HUES48 (cell line): ENCODE data around the gene KIAA1328.

Source experiments
- H3K27ac ChIP-seq: one replicate; pipeline ENCODE4 v1.7.0; 2013; ENCODE audit warnings: low read depth, low read length, inconsistent platforms
- H3K27me3 ChIP-seq: 2 replicates; pipeline ENCODE4 v1.6.1; 2013; ENCODE audit warnings: mild to moderate bottlenecking, low read length; ENCODE audit not compliant: control insufficient read depth, insufficient read depth
- H3K36me3 ChIP-seq: 2 replicates; pipeline ENCODE4 v1.6.1; 2013; ENCODE audit warnings: low read length; ENCODE audit not compliant: control insufficient read depth, insufficient read depth
- H3K4me1 ChIP-seq: 2 replicates; pipeline ENCODE4 v1.6.1; 2013; ENCODE audit warnings: mild to moderate bottlenecking, low read length; ENCODE audit not compliant: control insufficient read depth, insufficient read depth
- H3K4me3 ChIP-seq: 2 replicates; pipeline ENCODE4 v1.5.1; 2013; ENCODE audit warnings: mild to moderate bottlenecking, low read depth, low read length
- H3K9ac ChIP-seq: 2 replicates; pipeline ENCODE4 v1.6.1; 2013; ENCODE audit warnings: mild to moderate bottlenecking, low read depth, low read length, moderate library complexity
- H3K9me3 ChIP-seq: 2 replicates; pipeline ENCODE4 v1.6.1; 2013; ENCODE audit warnings: low read length; ENCODE audit not compliant: control insufficient read depth, insufficient read depth

KIAA1328 gene

GRCh38 chr18:36947820-36948348 lies 119.0 kb downstream of the KIAA1328 start:
- H3K27ac ChIP-seq, result peak overlapping the region; percentile 74
- H3K36me3 ChIP-seq, result no peaks in the 10 kb centered on the region
- peak overlapping the region; percentile 50; the same call in 1 of the 2 replicates for H3K9ac ChIP-seq
- H3K4me3 ChIP-seq, result peak overlapping the region; percentile 35
- no peaks in the 10 kb centered on the region for H3K9me3 ChIP-seq
- H3K27me3 ChIP-seq, result no peaks in the 10 kb centered on the region
- peaks cover 59% of the 10 kb centered on the region for H3K4me1 ChIP-seq

- no peak overlapping the region for H3K9ac ChIP-seq
- H3K9me3 ChIP-seq, result no peaks in the 10 kb centered on the region
- no peaks in the 10 kb centered on the region for H3K36me3 ChIP-seq
- no peaks in the 10 kb centered on the region for H3K27me3 ChIP-seq
- peaks cover 52% of the 10 kb centered on the region for H3K4me1 ChIP-seq
- H3K4me3 ChIP-seq, result no peak overlapping the region
- no peak overlapping the region for H3K27ac ChIP-seq
Measured at GRCh38 chr18:36950282-36950681, 121.4 kb downstream of the KIAA1328 start.

- no peak overlapping the region for H3K27ac ChIP-seq
- no peaks in the 10 kb centered on the region for H3K27me3 ChIP-seq
- H3K36me3 ChIP-seq, result no peaks in the 10 kb centered on the region
- no peaks in the 10 kb centered on the region for H3K9me3 ChIP-seq
- H3K9ac ChIP-seq, result no peak overlapping the region
- H3K4me1 ChIP-seq, result peaks cover 49% of the 10 kb centered on the region
- H3K4me3 ChIP-seq, result no peak overlapping the region
Measured at GRCh38 chr18:36950960-36951359, 122.0 kb downstream of the KIAA1328 start.

GRCh38 chr18:36953047-36953446 lies 124.1 kb downstream of the KIAA1328 start:
- no peaks in the 10 kb centered on the region for H3K9me3 ChIP-seq
- H3K27ac ChIP-seq, result no peak overlapping the region
- no peak overlapping the region for H3K4me3 ChIP-seq
- no peaks in the 10 kb centered on the region for H3K36me3 ChIP-seq
- peaks cover 32% of the 10 kb centered on the region for H3K4me1 ChIP-seq
- no peak overlapping the region for H3K9ac ChIP-seq
- no peaks in the 10 kb centered on the region for H3K27me3 ChIP-seq

DNA sequence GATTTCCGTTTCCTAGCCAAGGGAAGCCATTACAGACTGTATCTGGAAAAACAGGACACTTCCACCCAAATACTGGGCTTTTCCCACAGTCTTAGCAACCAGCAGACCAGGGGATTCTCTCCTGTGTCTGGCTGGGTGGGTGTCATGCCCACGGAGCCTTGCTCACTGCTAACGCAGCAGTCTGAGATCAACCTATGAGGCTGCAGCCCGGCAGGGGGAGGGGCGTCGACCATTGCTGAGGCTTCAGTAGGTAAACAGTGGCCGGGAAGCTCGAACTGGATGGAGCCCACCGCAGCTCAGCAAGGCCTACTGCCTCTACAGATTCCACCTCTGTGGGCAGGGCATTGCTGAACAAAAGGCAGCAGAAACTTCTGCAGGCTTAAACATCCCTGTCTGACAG lies 131.1 kb downstream of the KIAA1328 start:
- H3K9me3 ChIP-seq, result peaks cover 3% of the 10 kb centered on the region; the same call in 1 of the 2 replicates
- H3K27me3 ChIP-seq, result no peaks in the 10 kb centered on the region
- H3K27ac ChIP-seq, result no peak overlapping the region
- no peak overlapping the region for H3K9ac ChIP-seq
- H3K4me1 ChIP-seq, result no peaks in the 10 kb centered on the region
- no peaks in the 10 kb centered on the region for H3K36me3 ChIP-seq
- no peak overlapping the region for H3K4me3 ChIP-seq

- no peaks in the 10 kb centered on the region for H3K4me1 ChIP-seq
- H3K9me3 ChIP-seq, result peaks cover 5% of the 10 kb centered on the region; the same call in 1 of the 2 replicates
- H3K27ac ChIP-seq, result no peak overlapping the region
- no peak overlapping the region for H3K9ac ChIP-seq
- H3K27me3 ChIP-seq, result no peaks in the 10 kb centered on the region
- no peak overlapping the region for H3K4me3 ChIP-seq
- H3K36me3 ChIP-seq, result no peaks in the 10 kb centered on the region; the same call in 1 of the 2 replicates
Measured at GRCh38 chr18:36963464-36963863, 134.5 kb downstream of the KIAA1328 start.

GRCh38 chr18:36974686-36975085 lies 145.8 kb downstream of the KIAA1328 start:
- no peaks in the 10 kb centered on the region for H3K4me1 ChIP-seq
- no peak overlapping the region for H3K27ac ChIP-seq
- no peaks in the 10 kb centered on the region for H3K36me3 ChIP-seq
- H3K4me3 ChIP-seq, result no peak overlapping the region
- no peaks in the 10 kb centered on the region for H3K27me3 ChIP-seq
- peaks cover 3% of the 10 kb centered on the region; the same call in 1 of the 2 replicates for H3K9me3 ChIP-seq
- no peak overlapping the region for H3K9ac ChIP-seq

DNA sequence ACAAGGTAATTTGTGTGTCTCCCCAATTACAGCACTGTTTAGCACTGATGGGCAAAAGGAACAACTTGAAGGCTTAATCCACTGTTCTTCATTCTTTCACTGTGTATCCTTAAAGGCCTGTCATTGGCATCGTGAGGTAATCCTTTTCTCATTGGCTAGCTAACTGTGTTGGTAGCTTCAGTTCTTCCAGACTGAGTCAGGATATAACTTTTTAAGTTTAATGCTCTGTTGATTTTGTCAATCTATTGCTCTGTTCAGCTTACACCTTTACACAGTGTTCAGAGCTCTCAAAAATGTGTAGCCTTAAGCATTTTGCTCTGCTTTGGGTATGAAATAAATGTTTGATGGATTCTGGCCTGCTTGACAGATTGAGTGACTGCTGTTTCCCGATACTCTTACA lies 148.2 kb downstream of the KIAA1328 start:
- peaks cover under 1% of the 10 kb centered on the region; the same call in 1 of the 2 replicates for H3K9me3 ChIP-seq
- no peak overlapping the region for H3K27ac ChIP-seq
- no peaks in the 10 kb centered on the region for H3K36me3 ChIP-seq
- H3K9ac ChIP-seq, result no peak overlapping the region
- H3K4me3 ChIP-seq, result no peak overlapping the region
- no peaks in the 10 kb centered on the region for H3K27me3 ChIP-seq
- H3K4me1 ChIP-seq, result no peaks in the 10 kb centered on the region

DNA sequence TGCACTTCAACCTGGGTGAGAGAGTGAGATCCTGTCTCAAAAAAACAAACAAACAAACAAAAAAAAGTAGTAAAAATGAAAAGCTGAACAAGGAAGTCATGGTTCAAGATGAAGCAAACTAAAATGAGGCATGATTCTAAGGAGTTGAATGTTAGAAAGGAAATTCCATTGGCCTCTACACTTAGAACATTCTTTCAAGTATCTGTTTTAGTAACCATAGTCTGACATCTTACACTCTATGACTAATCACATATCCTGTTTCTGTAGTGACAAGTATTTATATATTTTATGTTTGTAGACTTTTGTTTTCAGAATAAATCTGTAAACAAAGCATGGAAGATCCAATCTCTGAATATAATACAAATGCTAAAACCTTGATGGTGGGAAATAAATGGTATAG lies 164.1 kb downstream of the KIAA1328 start:
- H3K9me3 ChIP-seq, result no peaks in the 10 kb centered on the region
- H3K9ac ChIP-seq, result no peak overlapping the region
- no peaks in the 10 kb centered on the region for H3K27me3 ChIP-seq
- no peak overlapping the region for H3K27ac ChIP-seq
- no peaks in the 10 kb centered on the region for H3K36me3 ChIP-seq
- H3K4me1 ChIP-seq, result no peaks in the 10 kb centered on the region
- H3K4me3 ChIP-seq, result no peak overlapping the region

DNA sequence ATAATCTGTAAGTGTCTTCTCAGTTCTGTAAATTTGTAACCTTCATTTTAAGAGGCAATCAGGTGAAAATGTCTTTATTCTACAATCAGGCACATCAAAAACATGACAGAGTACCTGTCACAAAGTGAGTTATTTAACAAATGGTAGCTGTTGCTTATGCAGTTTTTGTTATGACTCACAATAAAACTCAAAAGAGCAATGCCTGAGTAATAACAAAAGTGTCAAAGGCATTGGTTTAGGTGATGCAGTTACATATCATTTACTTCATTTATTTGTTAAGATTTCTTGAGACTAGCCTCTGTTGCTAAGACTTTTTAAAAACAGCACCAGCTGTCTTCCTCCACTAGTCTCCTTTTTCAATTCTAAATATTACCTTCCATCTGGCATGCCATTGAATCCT lies 177.8 kb downstream of the KIAA1328 start:
- Histone ChIP-seq H3K4me3 (no peak overlapping the region), H3K9ac (no peak overlapping the region), H3K27me3 (no peaks in the 10 kb centered on the region), H3K27ac (no peak overlapping the region), H3K36me3 (no peaks in the 10 kb centered on the region), H3K9me3 (no peaks in the 10 kb centered on the region), H3K4me1 (peaks cover 4% of the 10 kb centered on the region; the same call in 1 of the 2 replicates)

- Histone ChIP-seq H3K4me1 (no peaks in the 10 kb centered on the region), H3K4me3 (no peak overlapping the region), H3K9me3 (no peaks in the 10 kb centered on the region), H3K27ac (no peak overlapping the region), H3K36me3 (no peaks in the 10 kb centered on the region), H3K27me3 (no peaks in the 10 kb centered on the region), H3K9ac (no peak overlapping the region)
Measured at GRCh38 chr18:37012452-37012851, 183.5 kb downstream of the KIAA1328 start.
